Measurements from ENCODE around the gene PTPRN2. TPM values are rescaled to one million over a fixed set of nuclear protein-coding genes. Genes with fewer than 3 reads are reported as not detected.

The PTPRN2 gene
- total RNA-seq, 1 experiment from 2014 or later = 0.11 TPM

GRCh38 chr7:157557263-157557662 is 1030.4 kb downstream of the PTPRN2 start:
- Histone ChIP-seq H3K4me3 (ENCODE audit: low read depth, low read length, poor library complexity, severe bottlenecking) (no peak overlapping the region), H3K27ac (ENCODE audit: low read depth, low read length, poor library complexity, severe bottlenecking) (no peak overlapping the region), H3K4me1 (ENCODE audit: insufficient read depth, low read length, poor library complexity, severe bottlenecking) (no peaks in the 10 kb centered on the region), H3K9me3 (ENCODE audit: low read depth, low read length, poor library complexity, severe bottlenecking) (no peaks in the 10 kb centered on the region), H3K27me3 (replicated peaks; ENCODE audit: insufficient read depth, low read depth, low read length, poor library complexity) (no peaks in the 10 kb centered on the region), H3K36me3 (ENCODE audit: insufficient read depth, low read length, poor library complexity, severe bottlenecking) (no peaks in the 10 kb centered on the region)
- no TSS peak for BruUV-seq (replicated peaks)
- no peak for TF ChIP-seq EZH2 (IDR thresholded peaks at IDR 0.05; ENCODE audit: borderline replicate concordance, low read depth, low read length, poor library complexity, severe bottlenecking)
- no peak for TF ChIP-seq CTCF (conservative IDR thresholded peaks at IDR 0.05; ENCODE audit: low read depth, low read length)
- ChIA-PET CTCF (no interaction called here), POLR2A (ENCODE audit: low non-redundant PET) (no interaction called here)
- intact Hi-C loops (cut with micrococcal nuclease; ENCODE audit: unreplicated experiment) = no loop called here
- no peak for DNase-seq (ENCODE audit: low spot score)

GRCh38 chr7:157556642-157556944 is 1031.0 kb downstream of the PTPRN2 start:
- CTCF ChIA-PET = no interaction called here
- Histone ChIP-seq H3K4me1 (ENCODE audit: insufficient read depth, low read length, poor library complexity, severe bottlenecking) (no peaks in the 10 kb centered on the region), H3K4me3 (ENCODE audit: low read depth, low read length, poor library complexity, severe bottlenecking) (no peak overlapping the region), H3K27me3 (replicated peaks; ENCODE audit: insufficient read depth, low read depth, low read length, poor library complexity) (no peaks in the 10 kb centered on the region), H3K36me3 (ENCODE audit: insufficient read depth, low read length, poor library complexity, severe bottlenecking) (no peaks in the 10 kb centered on the region), H3K9me3 (ENCODE audit: low read depth, low read length, poor library complexity, severe bottlenecking) (no peaks in the 10 kb centered on the region), H3K27ac (ENCODE audit: low read depth, low read length, poor library complexity, severe bottlenecking) (no peak overlapping the region)
- no peak for DNase-seq (ENCODE audit: low spot score)
- intact Hi-C loops (cut with micrococcal nuclease; ENCODE audit: unreplicated experiment) = no loop called here
- POLR2A ChIA-PET (ENCODE audit: low non-redundant PET) = no interaction called here
- BruUV-seq (replicated peaks) = no TSS peak
- TF ChIP-seq EZH2 (IDR thresholded peaks at IDR 0.05; ENCODE audit: borderline replicate concordance, low read depth, low read length, poor library complexity, severe bottlenecking) = no peak
- TF ChIP-seq CTCF (conservative IDR thresholded peaks at IDR 0.05; ENCODE audit: low read depth, low read length) = no peak

- no peaks in the 10 kb centered on the region for H3K36me3 ChIP-seq (ENCODE audit: insufficient read depth, low read length, poor library complexity, severe bottlenecking)
- no peaks in the 10 kb centered on the region for H3K4me1 ChIP-seq (ENCODE audit: insufficient read depth, low read length, poor library complexity, severe bottlenecking)
- BruUV-seq (replicated peaks) = no TSS peak
- H3K27ac ChIP-seq (ENCODE audit: low read depth, low read length, poor library complexity, severe bottlenecking) = no peak overlapping the region
- ChIA-PET POLR2A (ENCODE audit: low non-redundant PET) (no interaction called here), CTCF (no interaction called here)
- intact Hi-C loops (cut with micrococcal nuclease; ENCODE audit: unreplicated experiment) = no loop called here
- H3K9me3 ChIP-seq (ENCODE audit: low read depth, low read length, poor library complexity, severe bottlenecking) = no peaks in the 10 kb centered on the region
- no peaks in the 10 kb centered on the region for H3K27me3 ChIP-seq (replicated peaks; ENCODE audit: insufficient read depth, low read depth, low read length, poor library complexity)
- DNase-seq (ENCODE audit: low spot score) = no peak
- TF ChIP-seq CTCF (conservative IDR thresholded peaks at IDR 0.05; ENCODE audit: low read depth, low read length) (no peak), EZH2 (IDR thresholded peaks at IDR 0.05; ENCODE audit: borderline replicate concordance, low read depth, low read length, poor library complexity, severe bottlenecking) (no peak)
- H3K4me3 ChIP-seq (ENCODE audit: low read depth, low read length, poor library complexity, severe bottlenecking) = no peak overlapping the region
These were observed 1031.5 kb downstream of the PTPRN2 start for GRCh38 chr7:157555944-157556641.

Measured in A673 (cell line).